Left ventricle myocardium inferior (tissue), 1 donor: Measurements from ENCODE around the gene ZMYND10. TPM values are rescaled to one million over a fixed set of nuclear protein-coding genes. Genes with fewer than 3 reads are reported as not detected.

Experiments used
- DNase-seq: peaks from one replicate; pipeline ENCODE4 v3.0.0-alpha.2; 2020
- H3K27ac ChIP-seq: fragments of 200-600 bp; replicated peaks from 2 replicates; pipeline ENCODE4 v1.8.0; 2021
- H3K27me3 ChIP-seq: fragments of 200-600 bp; 2 replicates; pipeline ENCODE4 v1.8.0; 2021; ENCODE audit warnings: low read depth
- H3K36me3 ChIP-seq: fragments of 200-600 bp; 2 replicates; pipeline ENCODE4 v1.8.0; 2021
- H3K4me1 ChIP-seq: fragments of 200-600 bp; 2 replicates; pipeline ENCODE4 v1.8.0; 2021
- H3K4me3 ChIP-seq: fragments of 200-600 bp; 2 replicates; pipeline ENCODE4 v1.8.0; 2021; ENCODE audit warnings: mild to moderate bottlenecking, moderate library complexity
- H3K9me3 ChIP-seq: fragments of 200-600 bp; replicated peaks from 2 replicates; pipeline ENCODE4 v1.8.0; 2021
- intact Hi-C: fragments of 100-400 bp; cut with micrococcal nuclease; formaldehyde crosslinking; loops from one replicate; pipeline ENCODE4 v1.11.0; 2022
- total RNA-seq: library from RNA; stranded (reverse); fragmentation: NEBNext Ultra II Directional; extraction: Animal tissue kit (Norgen Biotek cat#: 25700); gene quantifications from one replicate; pipeline ENCODE4 v1.2.1, GENCODE V29; 2021
- TF ChIP-seq, protein P1 (sequence below): fragments of 200-600 bp; IDR thresholded peaks from 2 replicates; pipeline ENCODE4 v1.8.0; 2021; ENCODE audit warnings: antibody characterized with exemption, mild to moderate bottlenecking, borderline replicate concordance
- donor health status: DM: no; HTN: yes; CAD: no; lungs with severe emphysema.

ZMYND10 gene
- total RNA-seq, 1 donor from 2014 or later, result not detected

DNA sequence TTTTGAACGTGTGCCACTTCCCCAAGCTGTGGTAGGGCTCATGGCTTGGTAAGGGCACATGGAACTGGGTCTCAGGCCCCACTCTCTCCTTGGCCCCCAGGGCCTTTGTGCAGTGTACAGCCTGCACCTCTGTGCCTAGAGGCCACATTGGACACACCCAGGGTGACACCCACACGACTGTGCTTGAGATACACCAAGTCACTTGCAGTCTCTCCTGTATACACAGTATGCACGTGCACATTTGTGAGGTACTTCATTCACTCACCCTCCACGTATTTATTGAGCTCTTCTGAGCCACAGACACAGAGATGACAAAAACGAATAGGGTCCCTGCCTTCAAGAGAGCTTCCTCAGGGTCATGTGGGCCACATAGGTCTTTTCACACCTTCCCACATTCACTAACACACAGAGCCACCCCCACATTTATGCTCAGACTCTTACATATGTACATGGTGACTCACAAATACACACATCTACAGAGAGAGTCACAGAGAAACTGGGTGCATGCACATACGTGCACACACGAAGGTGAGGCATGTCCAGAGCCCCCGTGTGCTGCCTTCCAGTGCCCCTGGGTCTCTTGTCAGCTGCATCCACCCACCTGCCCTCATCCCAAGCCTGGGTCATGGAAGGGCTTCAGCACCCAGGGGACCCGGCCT, 23.6 kb upstream of the ZMYND10 start:
- H3K9me3 ChIP-seq, result no peaks in the 10 kb centered on the region
- H3K4me3 ChIP-seq, result no peak overlapping the region
- peaks cover 15% of the 10 kb centered on the region for H3K4me1 ChIP-seq
- peaks cover 4% of the 10 kb centered on the region for H3K27me3 ChIP-seq
- TF ChIP-seq, protein P1, sequence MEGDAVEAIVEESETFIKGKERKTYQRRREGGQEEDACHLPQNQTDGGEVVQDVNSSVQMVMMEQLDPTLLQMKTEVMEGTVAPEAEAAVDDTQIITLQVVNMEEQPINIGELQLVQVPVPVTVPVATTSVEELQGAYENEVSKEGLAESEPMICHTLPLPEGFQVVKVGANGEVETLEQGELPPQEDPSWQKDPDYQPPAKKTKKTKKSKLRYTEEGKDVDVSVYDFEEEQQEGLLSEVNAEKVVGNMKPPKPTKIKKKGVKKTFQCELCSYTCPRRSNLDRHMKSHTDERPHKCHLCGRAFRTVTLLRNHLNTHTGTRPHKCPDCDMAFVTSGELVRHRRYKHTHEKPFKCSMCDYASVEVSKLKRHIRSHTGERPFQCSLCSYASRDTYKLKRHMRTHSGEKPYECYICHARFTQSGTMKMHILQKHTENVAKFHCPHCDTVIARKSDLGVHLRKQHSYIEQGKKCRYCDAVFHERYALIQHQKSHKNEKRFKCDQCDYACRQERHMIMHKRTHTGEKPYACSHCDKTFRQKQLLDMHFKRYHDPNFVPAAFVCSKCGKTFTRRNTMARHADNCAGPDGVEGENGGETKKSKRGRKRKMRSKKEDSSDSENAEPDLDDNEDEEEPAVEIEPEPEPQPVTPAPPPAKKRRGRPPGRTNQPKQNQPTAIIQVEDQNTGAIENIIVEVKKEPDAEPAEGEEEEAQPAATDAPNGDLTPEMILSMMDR, result no peak
- intact Hi-C loops, result no loop called here
- no peaks in the 10 kb centered on the region for H3K36me3 ChIP-seq
- no peak for DNase-seq
- H3K27ac ChIP-seq, result no peak overlapping the region

DNA sequence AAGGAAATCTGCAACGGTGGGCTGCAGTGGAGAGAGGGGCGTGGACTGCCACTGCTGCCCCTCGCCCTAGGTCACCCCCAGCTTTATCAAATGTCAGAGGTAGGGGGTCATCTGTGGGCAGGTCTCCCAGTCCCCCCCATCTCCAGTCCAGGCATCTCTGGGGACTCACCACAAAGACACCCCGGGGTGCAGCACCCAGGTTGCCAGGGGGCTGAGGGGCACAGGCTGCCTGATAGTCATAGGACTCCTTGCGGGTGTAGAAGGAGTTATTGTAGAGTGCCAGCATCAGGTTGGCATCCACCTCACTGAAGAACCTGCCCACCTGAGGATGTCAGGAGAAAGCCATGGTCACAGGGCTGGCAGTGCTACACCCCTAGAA, 20.3 kb upstream of the ZMYND10 start:
- H3K27me3 ChIP-seq, result no peaks in the 10 kb centered on the region
- TF ChIP-seq, protein P1, result no peak
- H3K4me1 ChIP-seq, result peaks cover 15% of the 10 kb centered on the region
- intact Hi-C loops, result no loop called here
- no peaks in the 10 kb centered on the region for H3K36me3 ChIP-seq
- peak overlapping the region; percentile 68 for H3K4me3 ChIP-seq
- H3K27ac ChIP-seq, result no peak overlapping the region
- H3K9me3 ChIP-seq, result no peaks in the 10 kb centered on the region
- DNase-seq, result no peak

GRCh38 chr3:50365080-50365841, 19.7 kb upstream of the ZMYND10 start:
- Histone ChIP-seq H3K4me3 (peak overlapping the region; percentile 68), H3K4me1 (peaks cover 15% of the 10 kb centered on the region), H3K36me3 (no peaks in the 10 kb centered on the region), H3K27ac (peak overlapping the region; percentile 38), H3K27me3 (no peaks in the 10 kb centered on the region), H3K9me3 (no peaks in the 10 kb centered on the region)
- TF ChIP-seq, protein P1, result no peak
- DNase-seq, result peak; percentile 82
- intact Hi-C loops, result no loop called here

DNA sequence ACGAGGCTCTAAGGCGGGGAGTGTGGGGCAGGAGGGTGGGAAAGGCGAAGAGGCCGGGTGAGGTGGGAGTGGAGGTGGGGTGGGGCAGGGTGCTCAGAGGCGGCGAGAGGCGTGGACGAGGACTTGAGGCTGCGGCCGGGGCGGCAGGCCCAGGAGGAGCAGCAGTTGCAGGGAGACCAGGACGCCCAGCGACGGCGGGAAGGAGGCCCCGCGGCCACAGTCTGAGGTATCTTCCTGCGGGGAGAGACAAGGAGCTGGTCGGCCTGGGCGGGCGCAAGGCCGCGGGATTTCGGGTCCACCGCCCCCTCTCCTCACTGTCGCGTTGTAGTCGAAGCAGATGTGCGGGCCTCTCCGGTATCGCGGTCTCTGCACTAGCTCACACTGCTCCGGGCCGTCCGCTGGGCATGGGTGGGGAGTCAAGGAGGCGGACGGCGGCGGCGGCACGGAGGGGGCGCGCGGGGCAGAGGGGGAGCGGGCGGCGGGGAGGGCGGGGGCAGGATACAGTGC, 19.1 kb upstream of the ZMYND10 start:
- TF ChIP-seq, protein P1, result no peak
- Histone ChIP-seq H3K27me3 (no peaks in the 10 kb centered on the region), H3K4me1 (peaks cover 20% of the 10 kb centered on the region), H3K27ac (peak overlapping the region; percentile 38), H3K9me3 (no peaks in the 10 kb centered on the region), H3K36me3 (no peaks in the 10 kb centered on the region), H3K4me3 (peak overlapping the region; percentile 68)
- intact Hi-C loops, result no loop called here
- no peak for DNase-seq

- H3K27me3 ChIP-seq, result no peaks in the 10 kb centered on the region
- H3K4me1 ChIP-seq, result peaks cover 57% of the 10 kb centered on the region
- peak overlapping the region; percentile 88 for H3K4me3 ChIP-seq
- DNase-seq, result no peak
- H3K36me3 ChIP-seq, result peaks cover 31% of the 10 kb centered on the region
- TF ChIP-seq, protein P1, result no peak
- intact Hi-C loops, result no loop called here
- H3K9me3 ChIP-seq, result no peaks in the 10 kb centered on the region
- H3K27ac ChIP-seq, result peak overlapping the region; percentile 92
These were observed 14.2 kb upstream of the ZMYND10 start for GRCh38 chr3:50359760-50360110.
